Trophoblast cell (in vitro differentiated cells and primary cell): ENCODE measurements around the gene DPH1.

Source experiments
- DNase-seq, 2 donors: peaks; one replicate each; pipeline ENCODE4 v3.0.0-alpha.2; 2016
- H2AFZ ChIP-seq: 2 replicates; pipeline ENCODE4 v1.6.1; 2013; ENCODE audit warnings: low read length, moderate library complexity, mild to moderate bottlenecking; ENCODE audit not compliant: insufficient read depth, poor library complexity
- H2AK5ac ChIP-seq: 2 replicates; pipeline ENCODE4 v1.6.1; 2013; ENCODE audit warnings: mild to moderate bottlenecking, low read length
- H2BK120ac ChIP-seq: 2 replicates; pipeline ENCODE4 v1.6.1; 2013; ENCODE audit warnings: low read length, mild to moderate bottlenecking, moderate library complexity; ENCODE audit not compliant: insufficient read depth, poor library complexity
- H2BK12ac ChIP-seq: 2 replicates; pipeline ENCODE4 v1.6.1; 2013; ENCODE audit warnings: mild to moderate bottlenecking, low read length, moderate library complexity
- H2BK5ac ChIP-seq: 2 replicates; pipeline ENCODE4 v1.6.1; 2013; ENCODE audit warnings: low read length, low read depth, moderate library complexity, mild to moderate bottlenecking; ENCODE audit not compliant: poor library complexity
- H3K14ac ChIP-seq: 2 replicates; pipeline ENCODE4 v1.6.1; 2013; ENCODE audit warnings: mild to moderate bottlenecking, low read length
- H3K18ac ChIP-seq: 2 replicates; pipeline ENCODE4 v1.6.1; 2013; ENCODE audit warnings: mild to moderate bottlenecking, low read length
- H3K23ac ChIP-seq: 2 replicates; pipeline ENCODE4 v1.6.1; 2013; ENCODE audit warnings: low read length
- H3K27ac ChIP-seq: 2 replicates; pipeline ENCODE4 v1.5.1; 2013; ENCODE audit warnings: low read depth, mild to moderate bottlenecking, inconsistent platforms, low read length, moderate library complexity
- H3K27me3 ChIP-seq: 2 replicates; pipeline ENCODE4 v1.6.1; 2013; ENCODE audit warnings: inconsistent platforms, mild to moderate bottlenecking, low read length, moderate library complexity; ENCODE audit not compliant: insufficient read depth
- H3K36me3 ChIP-seq, 2 experiments: 1 replicate in 1 of 2; 2 replicates in 1 of 2; pipeline ENCODE4 v1.6.1; 2013; ENCODE audit warnings: low read length in 2 of 2, mild to moderate bottlenecking in 2 of 2, moderate library complexity in 1 of 2; ENCODE audit not compliant: insufficient read depth in 2 of 2, control insufficient read depth in 1 of 2
- H3K4ac ChIP-seq: 2 replicates; pipeline ENCODE4 v1.6.1; 2013; ENCODE audit warnings: low read depth, mild to moderate bottlenecking, low read length, moderate library complexity
- H3K4me1 ChIP-seq, 2 experiments: 1 replicate in 1 of 2; 2 replicates in 1 of 2; pipeline ENCODE4 v1.6.1; 2013; ENCODE audit warnings: low read length in 2 of 2, mild to moderate bottlenecking in 2 of 2, moderate library complexity in 1 of 2; ENCODE audit not compliant: insufficient read depth in 2 of 2, control insufficient read depth in 1 of 2
- H3K4me2 ChIP-seq: 2 replicates; pipeline ENCODE4 v1.6.1; 2013; ENCODE audit warnings: inconsistent platforms, mild to moderate bottlenecking, low read length, moderate library complexity
- H3K4me3 ChIP-seq: 2 replicates; pipeline ENCODE4 v1.5.1; 2013; ENCODE audit warnings: mild to moderate bottlenecking, low read depth, low read length, inconsistent platforms
- H3K79me1 ChIP-seq: one replicate; pipeline ENCODE4 v1.6.1; 2013; ENCODE audit warnings: low read length
- H3K79me2 ChIP-seq: 2 replicates; pipeline ENCODE4 v1.6.1; 2013; ENCODE audit warnings: low read length, mild to moderate bottlenecking; ENCODE audit not compliant: control insufficient read depth, insufficient read depth, poor library complexity
- H3K9ac ChIP-seq: 2 replicates; pipeline ENCODE4 v1.6.1; 2013; ENCODE audit warnings: mild to moderate bottlenecking, low read length
- H3K9me3 ChIP-seq: 2 replicates; pipeline ENCODE4 v1.6.1; 2013; ENCODE audit warnings: low read depth, mild to moderate bottlenecking, control low read depth, inconsistent platforms, low read length; ENCODE audit not compliant: insufficient read depth
- H4K12ac ChIP-seq: 2 replicates; pipeline ENCODE4 v1.6.1; 2013; ENCODE audit warnings: low read depth, mild to moderate bottlenecking, low read length, moderate library complexity
- H4K8ac ChIP-seq: 2 replicates; pipeline ENCODE4 v1.6.1; 2013; ENCODE audit warnings: low read depth, mild to moderate bottlenecking, low read length, moderate library complexity
- H4K91ac ChIP-seq: one replicate; pipeline ENCODE4 v1.6.1; 2013; ENCODE audit warnings: low read depth, mild to moderate bottlenecking, low read length, moderate library complexity
- WGBS: extraction: QIAGEN DNeasy Blood & Tissue Kit; methylation state at CpG from one replicate; pipeline ENCODE4 v1.1.7; 2013; ENCODE audit warnings: missing lambda C conversion rate; ENCODE audit not compliant: insufficient read length, insufficient coverage; ENCODE audit errors: extremely low coverage; 5-methylcytosine and 5-hydroxymethylcytosine counted together

Gene DPH1

DNA sequence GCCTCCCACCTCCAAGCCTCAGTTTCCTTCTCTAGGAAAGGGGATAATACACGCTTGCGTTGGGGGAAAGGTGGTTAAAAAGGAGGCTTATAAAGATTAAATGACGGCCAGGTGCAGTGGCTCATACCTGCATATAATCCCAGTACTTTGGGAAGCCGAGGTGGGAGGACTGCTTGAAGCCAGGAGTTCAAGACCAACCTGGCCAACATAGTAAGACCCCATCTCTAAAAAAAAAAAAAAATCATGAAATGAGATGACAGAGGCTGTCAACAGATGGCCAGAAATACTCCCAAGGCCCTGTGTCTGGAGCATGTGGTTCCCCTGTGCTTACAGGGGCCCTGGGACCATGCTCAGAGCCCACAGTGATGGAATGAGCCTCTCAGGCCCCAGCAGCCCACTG is 35.2 kb upstream of the DPH1 start:
- no peak for DNase-seq
- Histone ChIP-seq H4K91ac (no peak overlapping the region), H3K18ac (no peak overlapping the region), H3K4ac (no peak overlapping the region), H4K12ac (no peak overlapping the region), H3K27ac (no peak overlapping the region), H3K9me3 (no peaks in the 10 kb centered on the region), H4K8ac (no peak overlapping the region), H3K4me3 (no peak overlapping the region), H2AK5ac (no peak overlapping the region), H3K4me2 (no peak overlapping the region), H2AFZ (no peak overlapping the region), H2BK12ac (no peak overlapping the region), H3K79me1 (no peaks in the 10 kb centered on the region), H3K23ac (no peak overlapping the region), H3K79me2 (no peaks in the 10 kb centered on the region), H3K14ac (no peak overlapping the region), H2BK120ac (no peak overlapping the region), H3K9ac (no peak overlapping the region), H3K4me1 (peaks cover 8 to 12% of the 10 kb centered on the region in 2 experiments), H3K36me3 (no peaks in the 10 kb centered on the region), H2BK5ac (no peak overlapping the region), H3K27me3 (peaks cover 6% of the 10 kb centered on the region)
- WGBS, result no CpG with 5 or more reads among the region's 4 CpGs

DNA sequence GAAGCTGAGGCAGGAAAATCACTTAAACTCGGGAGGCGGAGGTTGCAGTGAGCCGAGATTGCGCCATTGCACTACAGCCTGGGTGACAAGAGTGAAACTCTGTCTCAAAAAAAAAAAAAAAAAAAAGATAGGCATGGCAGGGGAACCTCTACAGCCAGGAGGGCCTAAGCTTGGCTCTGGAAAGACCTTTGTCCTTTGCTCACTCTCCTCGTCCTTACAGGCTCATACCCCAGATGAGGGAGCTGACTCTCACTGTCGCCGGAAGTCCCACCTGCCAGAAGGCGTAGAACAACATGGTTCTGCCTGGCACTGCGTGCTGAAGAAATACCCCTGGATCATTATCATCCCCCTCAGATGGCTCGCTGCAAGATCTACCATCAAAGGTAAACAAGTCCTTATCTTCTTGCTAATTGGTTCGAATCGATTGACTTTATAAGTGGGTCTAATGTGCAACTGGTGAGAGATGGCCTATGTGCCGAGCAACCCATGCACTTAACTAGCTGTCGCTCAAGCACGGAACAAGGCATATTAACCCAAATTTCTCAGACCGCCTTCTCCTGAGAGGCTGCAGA is 34.5 kb upstream of the DPH1 start:
- DNase-seq, result no peak
- Histone ChIP-seq H3K4me2 (no peak overlapping the region), H3K14ac (no peak overlapping the region), H3K27me3 (peaks cover 6% of the 10 kb centered on the region), H4K8ac (no peak overlapping the region), H3K4me1 (peaks cover 10 to 16% of the 10 kb centered on the region in 2 experiments), H3K4me3 (no peak overlapping the region), H2BK12ac (no peak overlapping the region), H3K36me3 (no peaks in the 10 kb centered on the region), H2BK120ac (no peak overlapping the region), H4K91ac (no peak overlapping the region), H3K9me3 (no peaks in the 10 kb centered on the region), H2AK5ac (no peak overlapping the region), H3K27ac (no peak overlapping the region), H2AFZ (no peak overlapping the region), H3K23ac (no peak overlapping the region), H3K4ac (no peak overlapping the region), H2BK5ac (no peak overlapping the region), H3K79me1 (no peaks in the 10 kb centered on the region), H3K79me2 (no peaks in the 10 kb centered on the region), H4K12ac (no peak overlapping the region), H3K18ac (no peak overlapping the region), H3K9ac (no peak overlapping the region)
- WGBS, result no CpG with 5 or more reads among the region's 16 CpGs

DNA sequence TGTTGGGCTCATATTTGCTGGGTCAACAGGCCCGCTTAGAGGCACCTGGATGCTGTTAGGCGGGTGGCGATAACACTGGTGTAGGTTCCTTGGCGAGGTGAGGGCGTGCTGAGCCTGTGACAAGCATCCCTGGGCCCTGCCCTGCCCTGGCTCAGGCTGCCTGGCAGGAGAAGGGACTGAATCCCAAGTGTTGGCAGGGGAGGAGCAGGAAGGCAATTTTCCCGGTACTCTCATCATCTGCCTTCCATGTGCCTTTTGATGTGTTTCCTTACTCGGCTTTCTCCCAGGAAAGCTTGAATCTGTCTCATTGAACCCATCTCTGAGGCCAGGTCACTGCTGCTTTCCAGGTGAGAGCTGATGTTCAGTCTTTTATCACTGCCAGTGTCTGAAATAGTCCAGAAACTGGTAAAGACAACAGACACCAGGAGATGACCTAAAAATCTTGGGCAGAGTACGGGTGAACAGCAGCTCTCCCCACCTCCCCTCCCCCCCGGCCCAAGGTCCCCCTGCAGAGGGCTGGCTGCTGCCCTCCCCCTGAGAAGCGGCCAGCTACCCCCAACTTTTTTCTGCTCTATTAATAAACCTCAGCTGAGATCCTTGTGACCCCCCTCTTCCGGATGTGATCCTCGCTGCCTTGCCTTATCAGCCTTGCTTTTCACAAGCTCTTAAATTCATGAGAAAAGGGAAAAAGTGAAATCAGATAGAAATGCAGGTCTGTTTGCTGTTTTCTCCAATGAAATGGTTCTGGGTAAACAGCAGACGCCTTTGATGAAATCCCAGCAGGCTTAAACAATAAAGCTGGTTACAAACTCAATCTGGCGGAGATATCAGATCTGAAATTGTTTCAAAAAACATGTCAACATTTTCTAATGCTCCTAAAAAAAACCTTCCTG is 33.8 kb upstream of the DPH1 start:
- H3K79me1 ChIP-seq, result no peaks in the 10 kb centered on the region
- H3K14ac ChIP-seq, result no peak overlapping the region
- H3K79me2 ChIP-seq, result no peaks in the 10 kb centered on the region
- H3K4me1 ChIP-seq, result peaks cover 10 to 16% of the 10 kb centered on the region in 2 experiments
- no peak overlapping the region for H2AFZ ChIP-seq
- no CpG with 5 or more reads among the region's 14 CpGs for WGBS
- H3K18ac ChIP-seq, result no peak overlapping the region
- no peak overlapping the region for H2BK120ac ChIP-seq
- no peaks in the 10 kb centered on the region for H3K36me3 ChIP-seq
- no peak overlapping the region for H3K4me3 ChIP-seq
- no peak overlapping the region for H4K8ac ChIP-seq
- no peaks in the 10 kb centered on the region for H3K9me3 ChIP-seq
- H2BK5ac ChIP-seq, result no peak overlapping the region
- peaks cover 6% of the 10 kb centered on the region for H3K27me3 ChIP-seq
- H4K91ac ChIP-seq, result no peak overlapping the region
- H2BK12ac ChIP-seq, result no peak overlapping the region
- no peak overlapping the region for H3K9ac ChIP-seq
- no peak overlapping the region for H4K12ac ChIP-seq
- no peak overlapping the region for H3K4ac ChIP-seq
- no peak overlapping the region for H3K4me2 ChIP-seq
- H3K23ac ChIP-seq, result no peak overlapping the region
- no peak overlapping the region for H3K27ac ChIP-seq
- DNase-seq, result no peak
- no peak overlapping the region for H2AK5ac ChIP-seq

DNA sequence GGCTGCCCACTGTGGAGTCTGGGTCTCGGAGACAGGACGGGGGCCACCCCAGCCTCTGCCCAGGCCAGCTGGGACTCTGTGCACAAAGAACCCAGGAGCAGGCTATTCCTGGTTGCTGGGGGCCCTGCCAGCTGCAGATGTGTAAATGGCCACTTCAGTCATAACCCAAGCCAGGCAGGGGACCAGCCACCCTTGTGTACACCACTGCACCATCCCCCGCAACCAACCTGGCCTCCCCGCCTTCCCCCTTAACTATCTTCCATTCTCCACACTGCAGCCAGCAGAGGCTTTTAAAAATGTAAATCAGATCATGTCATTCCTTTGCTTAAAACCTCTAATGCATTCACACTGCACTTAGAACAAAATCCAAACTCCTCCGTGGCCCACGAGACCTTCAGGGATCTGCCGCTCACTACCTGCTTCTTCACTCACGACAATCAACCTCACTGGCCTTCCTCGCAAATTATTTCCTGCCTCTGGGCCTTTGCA is 33.1 kb upstream of the DPH1 start:
- no CpG with 5 or more reads among the region's 9 CpGs for WGBS
- DNase-seq, result no peak
- H4K91ac ChIP-seq, result no peak overlapping the region

More for the DNA sequence above, 33.1 kb upstream of the DPH1 start:
- Histone ChIP-seq H3K23ac (no peak overlapping the region), H3K9ac (no peak overlapping the region), H4K8ac (no peak overlapping the region), H2AFZ (no peak overlapping the region), H2BK120ac (no peak overlapping the region), H4K12ac (no peak overlapping the region), H3K4me1 (peaks cover 10 to 16% of the 10 kb centered on the region in 2 experiments), H2BK12ac (no peak overlapping the region), H3K36me3 (no peaks in the 10 kb centered on the region), H2AK5ac (no peak overlapping the region), H3K27me3 (peaks cover 6% of the 10 kb centered on the region), H3K4me3 (no peak overlapping the region), H3K14ac (no peak overlapping the region), H2BK5ac (no peak overlapping the region), H3K27ac (no peak overlapping the region), H3K79me1 (no peaks in the 10 kb centered on the region), H3K9me3 (no peaks in the 10 kb centered on the region), H3K79me2 (no peaks in the 10 kb centered on the region), H3K4ac (no peak overlapping the region), H3K18ac (no peak overlapping the region), H3K4me2 (no peak overlapping the region)
